T47D (cell line): ENCODE results near the gene EPB41L4B.
"Not testable (repeated sequence)": the region's sequence is repeated elsewhere in the genome, so short reads cannot be mapped to it uniquely, and the experiment has no call there.

Source experiments
- DNase-seq, 2 experiments: peaks; one replicate each; pipeline versions ENCODE4 v3.0.0 to v3.0.0-alpha.2; 2011 to 2012; ENCODE audit warnings: low read depth in 1 of 2, low spot score in 1 of 2
- JUND ChIP-seq: IDR thresholded peaks from 2 replicates; pipeline ENCODE4 v1.6.1; 2012; ENCODE audit warnings: low read depth
- in situ Hi-C: cut with HindIII; loops from 2 replicates; pipeline ENCODE4 v1.10.0; 2016; ENCODE audit warnings: low sequenced_read_pairs, low pct_unique_long_range_greater_than_20kb

EPB41L4B gene

GRCh38 chr9:109132567-109133021 lies 188.3 kb downstream of the EPB41L4B start:
- TF ChIP-seq JUND = no peak
- in situ Hi-C loops = no loop called here
- no peak for DNase-seq

DNA sequence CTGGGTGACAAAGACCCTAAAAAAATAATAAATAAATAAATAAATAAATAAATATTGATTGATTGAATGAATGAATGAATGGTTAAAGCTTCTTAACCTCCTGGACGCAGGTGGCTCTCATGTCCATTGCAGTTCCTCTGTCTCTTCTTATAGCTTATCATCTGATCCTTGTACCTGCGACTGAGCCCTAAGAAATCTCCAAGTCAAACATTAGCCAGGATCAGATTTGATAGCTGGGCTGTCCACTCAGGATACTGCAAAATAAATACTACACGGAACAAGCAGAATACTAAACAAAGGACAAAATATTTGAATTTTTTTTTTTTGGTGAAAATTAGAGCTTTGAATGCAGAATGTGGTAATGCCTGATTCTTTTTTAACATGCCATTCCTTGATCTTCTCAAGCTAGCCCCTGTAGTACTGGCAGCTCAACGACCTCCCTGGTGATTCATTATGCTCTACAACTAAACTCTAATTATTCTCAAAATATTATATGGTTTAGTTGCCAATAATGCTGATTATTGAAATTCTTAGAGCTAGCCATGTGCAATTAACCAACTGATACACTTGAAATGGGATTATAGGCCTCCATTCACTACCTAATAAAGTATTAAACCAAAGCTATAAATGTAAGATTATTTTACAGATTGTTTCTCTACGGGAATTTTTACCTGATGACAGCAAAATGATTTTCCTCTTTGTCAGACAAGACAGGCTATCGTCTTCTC lies 191.2 kb downstream of the EPB41L4B start:
- TF ChIP-seq JUND = no peak
- in situ Hi-C loops = no loop called here

DNA sequence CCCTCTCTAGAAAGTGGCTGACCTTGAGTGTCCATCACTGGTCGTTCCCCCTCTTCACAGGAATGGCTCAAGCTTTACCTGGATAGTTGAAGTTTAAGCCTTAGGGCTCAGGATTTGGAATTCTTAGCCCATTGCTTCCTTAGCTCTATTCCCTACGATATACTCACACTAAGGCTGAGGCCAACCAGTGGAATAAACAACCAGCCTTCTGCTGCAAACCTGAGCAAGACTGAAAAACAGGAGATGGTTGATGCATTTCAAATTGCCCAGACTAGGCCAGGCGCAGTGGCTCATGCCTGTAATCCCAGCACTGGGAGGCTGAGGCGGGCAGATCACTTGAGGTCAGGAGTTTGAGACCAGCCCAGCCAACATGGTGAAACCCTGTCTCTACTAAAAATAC lies 194.2 kb downstream of the EPB41L4B start:
- not testable (repeated sequence) for DNase-seq

More for the DNA sequence above, 191.2 kb downstream of the EPB41L4B start:
- no peak for DNase-seq

DNA sequence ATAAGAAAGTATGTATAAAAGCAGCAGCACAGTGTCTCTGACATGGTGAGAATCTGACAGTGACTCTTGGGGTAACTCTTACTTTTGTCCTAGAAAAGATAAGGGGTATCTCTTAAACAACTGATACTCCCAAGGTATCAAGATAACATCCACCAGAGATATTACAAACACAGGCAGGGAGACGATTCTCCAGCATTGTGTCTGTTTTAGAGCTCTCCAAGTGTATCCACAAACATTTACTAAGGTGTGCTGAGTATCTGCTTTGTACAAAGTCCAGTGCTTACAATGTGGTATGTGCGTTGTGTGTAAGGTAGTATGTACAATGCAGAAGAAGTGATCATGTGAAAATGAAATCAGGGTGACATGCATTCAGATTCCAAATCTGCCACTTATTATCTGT lies 196.7 kb downstream of the EPB41L4B start:
- no peak for TF ChIP-seq JUND
- no peak for DNase-seq
- in situ Hi-C loops = no loop called here

More for the DNA sequence above, 194.2 kb downstream of the EPB41L4B start:
- in situ Hi-C loops = not testable (repeated sequence)

- in situ Hi-C loops = no loop called here
- TF ChIP-seq JUND = no peak
- DNase-seq = no peak
Measured at GRCh38 chr9:109122726-109123621, 197.9 kb downstream of the EPB41L4B start.
